WTC11 (cell line): ENCODE measurements around the gene NRP2. TPM values are rescaled to one million over a fixed set of nuclear protein-coding genes. Genes with fewer than 3 reads are reported as not detected.

Experiments used
- ATAC-seq: fragments of 200-7000 bp; cut with Tn5 transposase; 2 replicates; pipeline ENCODE4 v1.10.0; 2021; ENCODE audit warnings: mild to moderate bottlenecking, moderate library complexity
- CTCF ChIA-PET: fragments of 300-600 bp; sonication (Branson Sonifier 250); formaldehyde crosslinking; loops from one replicate; lab custom pipeline; 2021; ENCODE audit warnings: antibody characterized with exemption; lab: Charles Lee
- POLR2A ChIA-PET: fragments of 350-600 bp; sonication (Branson Sonifier 250); formaldehyde crosslinking; loops from one replicate; lab custom pipeline; 2021; ENCODE audit warnings: antibody characterized with exemption; lab: Charles Lee
- DNase-seq: peaks from one replicate; pipeline ENCODE4 v3.0.0; 2021; ENCODE audit warnings: low spot score
- H3K27ac Mint-ChIP-seq: 2 replicates; pipeline ENCODE4 v1.8.0; 2021; ENCODE audit warnings: mixed read lengths
- H3K27me3 Mint-ChIP-seq: 2 replicates; pipeline ENCODE4 v1.8.0; 2021; ENCODE audit warnings: low read depth, mild to moderate bottlenecking, moderate library complexity, mixed read lengths
- H3K36me3 Mint-ChIP-seq: 2 replicates; pipeline ENCODE4 v1.8.0; 2021; ENCODE audit warnings: mixed read lengths
- H3K4me1 Mint-ChIP-seq: 2 replicates; pipeline ENCODE4 v1.8.0; 2022; ENCODE audit warnings: mixed read lengths
- H3K4me3 Mint-ChIP-seq: 2 replicates; pipeline ENCODE4 v1.8.0; 2021; ENCODE audit warnings: mild to moderate bottlenecking, moderate library complexity, mixed read lengths
- H3K9me3 Mint-ChIP-seq: 2 replicates; pipeline ENCODE4 v1.8.0; 2021; ENCODE audit warnings: mixed read lengths
- ARID4B ChIP-seq: sonication (generic); formaldehyde crosslinking; IDR thresholded peaks from 2 replicates; pipeline ENCODE4 v1.8.0; 2023; ENCODE audit warnings: missing genetic modification reagents, mild to moderate bottlenecking, borderline replicate concordance
- ERG ChIP-seq: fragments of 250-450 bp; sonication (Bioruptor Pico); IDR thresholded peaks from 2 replicates; pipeline ENCODE4 v1.8.0; 2021; ENCODE audit warnings: mild to moderate bottlenecking
- ESRRA ChIP-seq: sonication (generic); formaldehyde crosslinking; IDR thresholded peaks from 2 replicates; pipeline ENCODE4 v1.8.1; 2022; ENCODE audit warnings: mild to moderate bottlenecking, missing genetic modification reagents, borderline replicate concordance
- GTF2I ChIP-seq: fragments of 250-450 bp; sonication (Bioruptor Pico); conservative IDR thresholded peaks from 2 replicates; pipeline ENCODE4 v1.4.0; 2021; ENCODE audit warnings: mild to moderate bottlenecking
- IRF1 ChIP-seq: sonication (generic); formaldehyde crosslinking; IDR thresholded peaks from 2 replicates; pipeline ENCODE4 v1.8.0; 2023; ENCODE audit warnings: missing genetic modification reagents
- JUN ChIP-seq: sonication (generic); formaldehyde crosslinking; IDR thresholded peaks from 2 replicates; pipeline ENCODE4 v1.8.0; 2023; ENCODE audit warnings: mild to moderate bottlenecking, missing genetic modification reagents
- MYBL2 ChIP-seq: sonication (generic); formaldehyde crosslinking; IDR thresholded peaks from 2 replicates; pipeline ENCODE4 v1.8.1; 2023; ENCODE audit warnings: mild to moderate bottlenecking, moderate library complexity, missing genetic modification reagents
- RELA ChIP-seq: sonication (generic); formaldehyde crosslinking; IDR thresholded peaks from 2 replicates; pipeline ENCODE4 v1.8.1; 2022; ENCODE audit warnings: missing genetic modification reagents, mild to moderate bottlenecking, borderline replicate concordance
- RORB ChIP-seq: fragments of 250-450 bp; sonication (Bioruptor Pico); IDR thresholded peaks from 2 replicates; pipeline ENCODE4 v1.9.0; 2021; ENCODE audit warnings: mild to moderate bottlenecking
- SP1 ChIP-seq: sonication (generic); formaldehyde crosslinking; conservative IDR thresholded peaks from 2 replicates; pipeline ENCODE4 v1.8.1; 2022; ENCODE audit warnings: missing genetic modification reagents
- TCF7 ChIP-seq: sonication (generic); formaldehyde crosslinking; IDR thresholded peaks from 2 replicates; pipeline ENCODE4 v1.8.0; 2022; ENCODE audit warnings: mild to moderate bottlenecking, low read depth, missing genetic modification reagents, moderate library complexity
- ZNF121 ChIP-seq: sonication (generic); formaldehyde crosslinking; IDR thresholded peaks from 2 replicates; pipeline ENCODE4 v1.8.0; 2023; ENCODE audit warnings: missing genetic modification reagents
- ZNF416 ChIP-seq: fragments of 250-450 bp; sonication (Bioruptor Pico); IDR thresholded peaks from 2 replicates; pipeline ENCODE4 v1.9.0; 2021; ENCODE audit warnings: mild to moderate bottlenecking, inconsistent platforms
- total RNA-seq: library from RNA; stranded (reverse); gene quantifications from 3 replicates; pipeline ENCODE4 v1.2.3, GENCODE V29; 2021
- TF ChIP-seq, protein P1 (sequence below): sonication (generic); formaldehyde crosslinking; IDR thresholded peaks from 2 replicates; pipeline ENCODE4 v1.8.0; 2022; ENCODE audit warnings: missing genetic modification reagents
- TF ChIP-seq, protein P2 (sequence below): sonication (generic); formaldehyde crosslinking; conservative IDR thresholded peaks from 2 replicates; pipeline ENCODE4 v1.8.1; 2022; ENCODE audit warnings: mild to moderate bottlenecking, missing genetic modification reagents
- TF ChIP-seq, protein P3 (sequence below): fragments of 250-450 bp; sonication (Bioruptor Pico); conservative IDR thresholded peaks from 2 replicates; pipeline ENCODE4 v1.9.0; 2021; ENCODE audit warnings: mild to moderate bottlenecking
- TF ChIP-seq, protein P4 (sequence below): fragments of 250-450 bp; sonication (Bioruptor Pico); IDR thresholded peaks from 2 replicates; pipeline ENCODE4 v1.9.0; 2021; ENCODE audit warnings: moderate library complexity, mild to moderate bottlenecking, inconsistent platforms, borderline replicate concordance
- TF ChIP-seq, protein P5 (sequence below): sonication (generic); formaldehyde crosslinking; IDR thresholded peaks from 2 replicates; pipeline ENCODE4 v1.8.1; 2023; ENCODE audit warnings: mild to moderate bottlenecking, missing genetic modification reagents, moderate library complexity

NRP2 gene
- total RNA-seq, 1 experiment from 2014 or later, result 41.0 TPM

DNA sequence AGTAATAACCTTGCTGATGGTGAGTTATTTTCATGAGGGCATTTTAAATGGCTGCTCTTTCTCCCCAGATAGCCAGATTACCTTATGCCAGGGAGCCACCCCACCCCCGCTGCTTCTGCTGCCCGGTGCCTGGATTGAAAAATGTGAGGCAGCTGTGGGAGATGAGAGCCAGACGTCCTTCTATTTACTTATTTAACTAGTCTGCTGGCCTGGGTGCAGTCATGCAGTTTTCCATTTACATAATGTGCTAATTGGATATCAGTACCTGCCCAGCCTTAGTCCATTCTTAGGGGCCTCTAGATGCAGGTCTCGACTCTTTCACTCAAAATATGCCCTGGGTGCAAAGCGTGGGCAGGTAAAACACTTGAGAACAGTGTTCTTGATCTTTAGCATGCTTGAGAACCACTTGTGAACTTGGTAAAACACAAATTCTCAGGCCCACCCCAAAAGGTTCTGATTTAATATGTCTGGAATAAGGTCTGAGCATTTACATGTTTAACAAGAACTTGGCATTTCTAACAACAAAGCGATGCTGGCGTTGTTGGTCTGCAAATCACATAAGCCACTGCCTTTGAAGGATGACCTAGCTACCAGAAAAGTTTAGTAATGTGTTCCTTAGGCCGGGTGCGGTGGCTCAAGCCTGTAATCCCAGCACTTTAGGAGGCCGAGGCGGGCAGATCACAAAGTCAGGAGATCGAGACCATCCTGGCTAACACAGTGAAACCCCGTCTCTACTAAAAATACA lies 154.3 kb downstream of the NRP2 start:
- ATAC-seq (peak; percentile 72), DNase-seq (peak; percentile 31)
- Mint-ChIP-seq H3K27me3 (no peaks in the 10 kb centered on the region), H3K4me3 (no peak overlapping the region), H3K36me3 (peaks cover 28% of the 10 kb centered on the region), H3K4me1 (peaks cover 33% of the 10 kb centered on the region), H3K9me3 (peaks cover 33% of the 10 kb centered on the region), H3K27ac (peak overlapping the region; percentile 50)
- TF ChIP-seq, protein P1, sequence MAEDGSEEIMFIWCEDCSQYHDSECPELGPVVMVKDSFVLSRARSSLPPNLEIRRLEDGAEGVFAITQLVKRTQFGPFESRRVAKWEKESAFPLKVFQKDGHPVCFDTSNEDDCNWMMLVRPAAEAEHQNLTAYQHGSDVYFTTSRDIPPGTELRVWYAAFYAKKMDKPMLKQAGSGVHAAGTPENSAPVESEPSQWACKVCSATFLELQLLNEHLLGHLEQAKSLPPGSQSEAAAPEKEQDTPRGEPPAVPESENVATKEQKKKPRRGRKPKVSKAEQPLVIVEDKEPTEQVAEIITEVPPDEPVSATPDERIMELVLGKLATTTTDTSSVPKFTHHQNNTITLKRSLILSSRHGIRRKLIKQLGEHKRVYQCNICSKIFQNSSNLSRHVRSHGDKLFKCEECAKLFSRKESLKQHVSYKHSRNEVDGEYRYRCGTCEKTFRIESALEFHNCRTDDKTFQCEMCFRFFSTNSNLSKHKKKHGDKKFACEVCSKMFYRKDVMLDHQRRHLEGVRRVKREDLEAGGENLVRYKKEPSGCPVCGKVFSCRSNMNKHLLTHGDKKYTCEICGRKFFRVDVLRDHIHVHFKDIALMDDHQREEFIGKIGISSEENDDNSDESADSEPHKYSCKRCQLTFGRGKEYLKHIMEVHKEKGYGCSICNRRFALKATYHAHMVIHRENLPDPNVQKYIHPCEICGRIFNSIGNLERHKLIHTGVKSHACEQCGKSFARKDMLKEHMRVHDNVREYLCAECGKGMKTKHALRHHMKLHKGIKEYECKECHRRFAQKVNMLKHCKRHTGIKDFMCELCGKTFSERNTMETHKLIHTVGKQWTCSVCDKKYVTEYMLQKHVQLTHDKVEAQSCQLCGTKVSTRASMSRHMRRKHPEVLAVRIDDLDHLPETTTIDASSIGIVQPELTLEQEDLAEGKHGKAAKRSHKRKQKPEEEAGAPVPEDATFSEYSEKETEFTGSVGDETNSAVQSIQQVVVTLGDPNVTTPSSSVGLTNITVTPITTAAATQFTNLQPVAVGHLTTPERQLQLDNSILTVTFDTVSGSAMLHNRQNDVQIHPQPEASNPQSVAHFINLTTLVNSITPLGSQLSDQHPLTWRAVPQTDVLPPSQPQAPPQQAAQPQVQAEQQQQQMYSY, result no peak
- TF ChIP-seq, protein P2, sequence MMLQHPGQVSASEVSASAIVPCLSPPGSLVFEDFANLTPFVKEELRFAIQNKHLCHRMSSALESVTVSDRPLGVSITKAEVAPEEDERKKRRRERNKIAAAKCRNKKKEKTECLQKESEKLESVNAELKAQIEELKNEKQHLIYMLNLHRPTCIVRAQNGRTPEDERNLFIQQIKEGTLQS (CRISPR knock-in tag), result no peak
- TF ChIP-seq TCF7 (CRISPR knock-in tag), result no peak
- TF ChIP-seq, protein P3, sequence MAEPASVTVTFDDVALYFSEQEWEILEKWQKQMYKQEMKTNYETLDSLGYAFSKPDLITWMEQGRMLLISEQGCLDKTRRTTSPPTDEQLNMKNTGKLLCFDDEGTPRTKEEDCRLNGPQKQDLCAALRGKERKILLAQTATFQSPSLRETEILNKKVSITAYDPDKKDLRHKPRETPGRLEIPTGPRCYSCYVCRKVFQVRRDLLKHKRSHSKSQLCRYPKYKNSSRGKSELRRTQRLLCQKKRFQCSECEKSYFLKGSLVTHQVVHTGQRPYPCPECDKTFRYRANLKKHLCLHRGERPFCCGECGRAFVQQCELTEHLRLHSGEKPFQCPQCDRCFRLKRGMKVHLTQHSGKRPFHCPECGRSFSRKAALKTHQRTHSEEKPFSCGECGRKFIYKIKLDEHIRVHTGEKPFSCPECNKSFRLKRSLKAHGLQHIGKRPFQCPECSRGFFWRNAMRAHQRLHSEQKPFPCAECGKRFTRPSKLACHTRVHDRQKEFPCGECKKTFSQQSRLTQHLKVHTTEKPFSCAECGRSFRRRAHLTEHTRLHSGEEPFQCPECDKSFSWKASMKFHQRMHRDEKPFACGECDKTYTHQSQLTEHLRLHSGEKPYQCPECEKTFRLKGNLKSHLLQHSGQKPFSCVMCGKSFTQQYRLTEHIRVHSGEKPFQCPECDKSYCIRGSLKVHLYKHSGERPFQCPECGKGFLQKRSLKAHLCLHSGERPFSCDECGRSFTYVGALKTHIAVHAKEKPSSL (CRISPR knock-in tag), result no peak
- TF ChIP-seq MYBL2 (CRISPR knock-in tag), result no peak
- no peak for TF ChIP-seq ARID4B
- no peak for TF ChIP-seq ERG
- no peak for TF ChIP-seq JUN (CRISPR knock-in tag)
- TF ChIP-seq ZNF121 (CRISPR knock-in tag), result no peak
- TF ChIP-seq, protein P4, sequence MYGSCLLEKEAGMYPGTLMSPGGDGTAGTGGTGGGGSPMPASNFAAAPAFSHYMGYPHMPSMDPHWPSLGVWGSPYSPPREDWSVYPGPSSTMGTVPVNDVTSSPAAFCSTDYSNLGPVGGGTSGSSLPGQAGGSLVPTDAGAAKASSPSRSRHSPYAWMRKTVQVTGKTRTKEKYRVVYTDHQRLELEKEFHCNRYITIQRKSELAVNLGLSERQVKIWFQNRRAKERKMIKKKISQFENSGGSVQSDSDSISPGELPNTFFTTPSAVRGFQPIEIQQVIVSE, result no peak
- no peak for TF ChIP-seq SP1 (CRISPR knock-in tag)
- no peak for TF ChIP-seq RELA (CRISPR knock-in tag)
- TF ChIP-seq RORB (CRISPR knock-in tag), result no peak
- TF ChIP-seq ZNF416, result no peak
- TF ChIP-seq, protein P5, sequence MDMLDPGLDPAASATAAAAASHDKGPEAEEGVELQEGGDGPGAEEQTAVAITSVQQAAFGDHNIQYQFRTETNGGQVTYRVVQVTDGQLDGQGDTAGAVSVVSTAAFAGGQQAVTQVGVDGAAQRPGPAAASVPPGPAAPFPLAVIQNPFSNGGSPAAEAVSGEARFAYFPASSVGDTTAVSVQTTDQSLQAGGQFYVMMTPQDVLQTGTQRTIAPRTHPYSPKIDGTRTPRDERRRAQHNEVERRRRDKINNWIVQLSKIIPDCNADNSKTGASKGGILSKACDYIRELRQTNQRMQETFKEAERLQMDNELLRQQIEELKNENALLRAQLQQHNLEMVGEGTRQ (CRISPR knock-in tag), result no peak
- no peak for TF ChIP-seq IRF1 (CRISPR knock-in tag)
- TF ChIP-seq GTF2I, result no peak
- TF ChIP-seq ESRRA (CRISPR knock-in tag), result no peak
- ChIA-PET POLR2A (no interaction called here), CTCF (no interaction called here)
